ENCODE results near the gene FBRS.

DNA sequence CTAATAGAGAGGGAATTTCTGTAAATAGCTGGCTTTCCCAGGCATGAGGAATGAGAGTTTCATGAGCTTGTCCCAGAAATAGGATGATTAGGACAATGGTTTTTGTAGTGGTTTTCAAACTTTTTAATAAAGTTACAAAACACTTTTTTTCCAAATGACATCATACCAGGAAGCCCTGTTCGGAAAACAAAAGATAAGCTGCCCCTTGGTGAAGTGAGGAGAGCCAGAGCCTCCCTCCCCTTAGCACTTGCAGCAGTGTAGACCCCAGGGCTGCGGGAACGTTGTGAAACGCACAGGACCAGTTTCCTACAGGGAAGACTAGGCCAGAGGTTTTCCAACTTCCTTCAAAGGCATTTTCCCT, 7.6 kb downstream of the FBRS start:
- TF ChIP-seq, protein P1, sequence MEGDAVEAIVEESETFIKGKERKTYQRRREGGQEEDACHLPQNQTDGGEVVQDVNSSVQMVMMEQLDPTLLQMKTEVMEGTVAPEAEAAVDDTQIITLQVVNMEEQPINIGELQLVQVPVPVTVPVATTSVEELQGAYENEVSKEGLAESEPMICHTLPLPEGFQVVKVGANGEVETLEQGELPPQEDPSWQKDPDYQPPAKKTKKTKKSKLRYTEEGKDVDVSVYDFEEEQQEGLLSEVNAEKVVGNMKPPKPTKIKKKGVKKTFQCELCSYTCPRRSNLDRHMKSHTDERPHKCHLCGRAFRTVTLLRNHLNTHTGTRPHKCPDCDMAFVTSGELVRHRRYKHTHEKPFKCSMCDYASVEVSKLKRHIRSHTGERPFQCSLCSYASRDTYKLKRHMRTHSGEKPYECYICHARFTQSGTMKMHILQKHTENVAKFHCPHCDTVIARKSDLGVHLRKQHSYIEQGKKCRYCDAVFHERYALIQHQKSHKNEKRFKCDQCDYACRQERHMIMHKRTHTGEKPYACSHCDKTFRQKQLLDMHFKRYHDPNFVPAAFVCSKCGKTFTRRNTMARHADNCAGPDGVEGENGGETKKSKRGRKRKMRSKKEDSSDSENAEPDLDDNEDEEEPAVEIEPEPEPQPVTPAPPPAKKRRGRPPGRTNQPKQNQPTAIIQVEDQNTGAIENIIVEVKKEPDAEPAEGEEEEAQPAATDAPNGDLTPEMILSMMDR (conservative IDR thresholded peaks at IDR 0.05; ENCODE audit: low read length) = no peak
- TF ChIP-seq EZH2phosphoT487 (IDR thresholded peaks at IDR 0.05; ENCODE audit: borderline replicate concordance, low read depth, low read length) = no peak
